Caco-2 (cell line): Measurements from ENCODE around the gene CCNO. TPM values are rescaled to one million over a fixed set of nuclear protein-coding genes. Genes with fewer than 3 reads are reported as not detected.

Source experiments
- BruUV-seq: library from RNA; stranded (reverse); fragments of 400-500 nt; replicated peaks from 2 replicates; lab custom pipeline; 2021; lab: Mats Ljungman, UMichigan
- CTCF ChIA-PET: fragments of 300-600 bp; sonication (Branson Sonifier 250); formaldehyde crosslinking; loops from one replicate; lab custom pipeline; 2022; ENCODE audit warnings: antibody characterized with exemption; lab: Charles Lee
- POLR2A ChIA-PET: fragments of 300-600 bp; sonication (Branson Sonifier 250); formaldehyde crosslinking; loops from one replicate; lab custom pipeline; 2022; ENCODE audit warnings: antibody characterized with exemption; lab: Charles Lee
- DNase-seq, 2 experiments: peaks; one replicate each; pipeline versions ENCODE4 v3.0.0 to v3.0.0-alpha.2; 2020 to 2022
- H3K27me3 ChIP-seq: replicated peaks from 2 replicates; pipeline ENCODE4 v1.6.0; 2011; ENCODE audit warnings: low read length; ENCODE audit not compliant: control insufficient read depth, insufficient read depth
- H3K36me3 ChIP-seq: 2 replicates; pipeline ENCODE4 v1.5.1; 2011; ENCODE audit warnings: low read length; ENCODE audit not compliant: control insufficient read depth, insufficient read depth
- H3K4me1 ChIP-seq: fragments of 250-450 bp; sonication (Bioruptor Pico); 2 replicates; pipeline ENCODE4 v1.5.1; 2020; ENCODE audit warnings: mild to moderate bottlenecking
- H3K4me3 ChIP-seq: 2 replicates; pipeline ENCODE4 v1.5.1; 2011; ENCODE audit warnings: low read depth, mild to moderate bottlenecking, control low read depth, low read length
- H3K9me3 ChIP-seq: fragments of 250-450 bp; sonication (Bioruptor Pico); 2 replicates; pipeline ENCODE4 v1.5.1; 2020; ENCODE audit warnings: mild to moderate bottlenecking, moderate library complexity
- H3K27ac Mint-ChIP-seq: one replicate; pipeline ENCODE4 v1.8.0; 2022; ENCODE audit warnings: mixed read lengths; ENCODE audit not compliant: unreplicated experiment
- H3K27me3 Mint-ChIP-seq: one replicate; pipeline ENCODE4 v1.8.0; 2022; ENCODE audit warnings: mixed read lengths; ENCODE audit not compliant: insufficient read depth, unreplicated experiment
- H3K36me3 Mint-ChIP-seq: one replicate; pipeline ENCODE4 v1.8.0; 2022; ENCODE audit warnings: mild to moderate bottlenecking, mixed read lengths; ENCODE audit not compliant: insufficient read depth, unreplicated experiment
- H3K4me1 Mint-ChIP-seq: one replicate; pipeline ENCODE4 v1.8.0; 2022; ENCODE audit warnings: low read depth, mixed read lengths; ENCODE audit not compliant: unreplicated experiment
- H3K4me3 Mint-ChIP-seq: one replicate; pipeline ENCODE4 v1.8.0; 2022; ENCODE audit warnings: mild to moderate bottlenecking, moderate library complexity, mixed read lengths; ENCODE audit not compliant: unreplicated experiment
- H3K9me3 Mint-ChIP-seq: one replicate; pipeline ENCODE4 v1.8.0; 2022; ENCODE audit warnings: mixed read lengths; ENCODE audit not compliant: unreplicated experiment
- CTCF ChIP-seq, 2 experiments: fragments of 200-600 bp in 1 of 2; IDR thresholded peaks; 1 replicate in 1 of 2; 2 replicates in 1 of 2; pipeline versions ENCODE4 v1.5.1 to v1.8.0; 2011 to 2022; ENCODE audit warnings: antibody characterized with exemption in 1 of 2, control low read depth in 1 of 2, inconsistent platforms in 1 of 2, low read depth in 1 of 2, low read length in 1 of 2, mild to moderate bottlenecking in 1 of 2, moderate library complexity in 1 of 2; ENCODE audit not compliant: insufficient read depth in 1 of 2, severe bottlenecking in 1 of 2, unreplicated experiment in 1 of 2
- intact Hi-C: fragments of 100-400 bp; cut with micrococcal nuclease; formaldehyde crosslinking; loops from one replicate; pipeline ENCODE4 v1.10.0; 2022; ENCODE audit not compliant: unreplicated experiment
- total RNA-seq: library from RNA; stranded (reverse); gene quantifications from 2 replicates; pipeline ENCODE4 v1.2.3, GENCODE V29; 2022

Gene CCNO
- total RNA-seq, 1 experiment from 2014 or later, result 3.9 TPM

GRCh38 chr5:55232271-55232984, 980 bp downstream of the CCNO start:
- H3K4me1 ChIP-seq, result peaks cover 7% of the 10 kb centered on the region
- CTCF ChIA-PET, result interaction anchor here (0.8 to 0.9 kb wide), 2 partner anchors 45 to 56 kb away, joined by 3 read pairs; no protein-coding TSS in a partner anchor
- intact Hi-C loops, result loop anchor here (1.0 to 5.0 kb wide), 2 partner anchors 40 to 60 kb away; no protein-coding TSS in a partner anchor
- POLR2A ChIA-PET, result no interaction called here
- TSS peak; percentile 32 for BruUV-seq
- H3K9me3 ChIP-seq, result no peaks in the 10 kb centered on the region
- DNase-seq, result peak; percentile 54 to 62
- H3K4me3 Mint-ChIP-seq, result peak overlapping the region; percentile 90
- peaks cover 7% of the 10 kb centered on the region for H3K36me3 Mint-ChIP-seq
- H3K27me3 ChIP-seq, result peaks cover 4% of the 10 kb centered on the region
- peak overlapping the region; percentile 53 for H3K27ac Mint-ChIP-seq
- no peaks in the 10 kb centered on the region for H3K27me3 Mint-ChIP-seq
- no peaks in the 10 kb centered on the region for H3K9me3 Mint-ChIP-seq
- TF ChIP-seq CTCF (IDR thresholded peaks at IDR 0.05; ENCODE audit: insufficient read depth in 1 of 2, low read depth in 1 of 2, low read length in 1 of 2, severe bottlenecking in 1 of 2, unreplicated experiment in 1 of 2), result no peak
- peaks cover 10% of the 10 kb centered on the region for H3K4me1 Mint-ChIP-seq
- H3K4me3 ChIP-seq, result peak overlapping the region; percentile 57
- H3K36me3 ChIP-seq, result no peaks in the 10 kb centered on the region

GRCh38 chr5:55231919-55232270, 1.5 kb downstream of the CCNO start:
- H3K4me1 ChIP-seq, result peaks cover 7% of the 10 kb centered on the region
- ChIA-PET POLR2A (interaction anchor here (0.6 kb wide), 1 partner anchor 46 kb away, joined by 4 read pairs; no protein-coding TSS in a partner anchor), CTCF (no interaction called here)
- Mint-ChIP-seq H3K27ac (peak overlapping the region; percentile 53), H3K9me3 (no peaks in the 10 kb centered on the region), H3K27me3 (no peaks in the 10 kb centered on the region), H3K4me1 (peaks cover 10% of the 10 kb centered on the region), H3K4me3 (peak overlapping the region; percentile 90), H3K36me3 (peaks cover 7% of the 10 kb centered on the region)
- intact Hi-C loops, result loop anchor here (1.0 to 5.0 kb wide), 2 partner anchors 40 to 60 kb away; no protein-coding TSS in a partner anchor
- H3K9me3 ChIP-seq, result no peaks in the 10 kb centered on the region
- H3K36me3 ChIP-seq, result no peaks in the 10 kb centered on the region
- no peak for TF ChIP-seq CTCF (IDR thresholded peaks at IDR 0.05; ENCODE audit: insufficient read depth in 1 of 2, low read depth in 1 of 2, low read length in 1 of 2, severe bottlenecking in 1 of 2, unreplicated experiment in 1 of 2)
- BruUV-seq, result no TSS peak
- peak overlapping the region; percentile 57 for H3K4me3 ChIP-seq
- no peak for DNase-seq
- peaks cover 4% of the 10 kb centered on the region for H3K27me3 ChIP-seq

GRCh38 chr5:55231029-55231918, 2.1 kb downstream of the CCNO start:
- Mint-ChIP-seq H3K27me3 (no peaks in the 10 kb centered on the region), H3K36me3 (peaks cover 7% of the 10 kb centered on the region), H3K4me1 (peaks cover 10% of the 10 kb centered on the region), H3K27ac (peak overlapping the region; percentile 53), H3K9me3 (no peaks in the 10 kb centered on the region), H3K4me3 (peak overlapping the region; percentile 90)
- ChIA-PET POLR2A (interaction anchor here (0.6 kb wide), 1 partner anchor 45 kb away, joined by 4 read pairs; no protein-coding TSS in a partner anchor), CTCF (interaction anchor here (0.7 to 1.0 kb wide), 2 partner anchors 71 to 76 kb away, joined by 3 to 4 read pairs; partner anchors contain the start of gene GPX8)
- no TSS peak for BruUV-seq
- no peaks in the 10 kb centered on the region for H3K9me3 ChIP-seq
- no peaks in the 10 kb centered on the region for H3K36me3 ChIP-seq
- H3K27me3 ChIP-seq, result peaks cover 4% of the 10 kb centered on the region
- peak in 1 of 2 experiments; percentile 19 for TF ChIP-seq CTCF (IDR thresholded peaks at IDR 0.05; ENCODE audit: insufficient read depth in 1 of 2, low read depth in 1 of 2, low read length in 1 of 2, severe bottlenecking in 1 of 2, unreplicated experiment in 1 of 2)
- DNase-seq, result peak; percentile 46 to 48
- H3K4me1 ChIP-seq, result peaks cover 7% of the 10 kb centered on the region
- intact Hi-C loops, result loop anchor here (5.0 kb wide), 1 partner anchor 41 kb away; no protein-coding TSS in a partner anchor
- H3K4me3 ChIP-seq, result peak overlapping the region; percentile 57
